Right renal pelvis (tissue), 4 donors: ENCODE results near the gene MRPS7. TPM values are rescaled to one million over a fixed set of nuclear protein-coding genes. Genes with fewer than 3 reads are reported as not detected.

ENCODE experiments used
- DNase-seq, 4 donors: peaks; one replicate each; pipeline ENCODE4 v3.0.0-alpha.2; 2013; ENCODE audit warnings: low read depth in 4 of 4, low spot score in 3 of 4, missing footprints in 1 of 4
- polyA plus RNA-seq, 4 donors: library from polyadenylated mRNA; unstranded; fragments of 120-200 nt; gene quantifications; one replicate each; pipeline ENCODE4 v1.2.1, GENCODE V29; 2013; ENCODE audit not compliant: insufficient read length in 4 of 4

The MRPS7 gene
- polyA plus RNA-seq, 4 donors = 72.5 to 80.2 (median 76.1) TPM

DNA sequence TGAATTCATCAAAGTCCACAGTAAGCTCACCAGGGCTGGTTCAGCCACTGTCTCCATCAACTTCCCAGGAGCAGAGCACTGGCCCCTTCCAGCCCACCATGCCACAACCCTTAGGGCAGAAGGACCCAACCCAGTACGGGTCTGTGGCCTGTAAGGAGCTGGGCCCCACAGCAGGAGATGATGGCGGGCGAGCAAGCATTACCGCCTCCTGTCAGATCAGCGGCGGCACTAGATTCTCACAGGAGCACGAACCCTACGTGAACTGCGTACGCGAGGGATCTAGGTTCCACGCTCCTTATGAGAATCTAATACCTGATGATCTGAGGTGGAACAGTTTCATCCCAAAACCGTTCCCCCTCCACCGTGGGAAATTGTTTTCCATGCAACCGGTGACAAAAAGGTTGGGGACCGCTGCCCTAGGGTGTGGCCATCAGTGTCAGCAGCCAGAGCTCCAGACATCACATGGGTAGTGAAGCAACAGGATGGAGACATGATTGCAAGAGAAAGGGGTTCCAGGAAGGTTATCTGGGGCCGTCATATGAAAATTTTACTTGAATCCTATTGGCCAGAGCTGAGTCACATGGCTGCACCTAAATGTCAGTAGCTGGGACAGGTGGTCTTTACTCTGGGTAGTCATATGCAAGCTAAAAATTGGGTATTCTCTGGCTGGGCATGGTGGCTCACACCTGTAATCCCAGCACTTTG, 40.0 kb downstream of the MRPS7 start:
- DNase-seq = no peak

DNA sequence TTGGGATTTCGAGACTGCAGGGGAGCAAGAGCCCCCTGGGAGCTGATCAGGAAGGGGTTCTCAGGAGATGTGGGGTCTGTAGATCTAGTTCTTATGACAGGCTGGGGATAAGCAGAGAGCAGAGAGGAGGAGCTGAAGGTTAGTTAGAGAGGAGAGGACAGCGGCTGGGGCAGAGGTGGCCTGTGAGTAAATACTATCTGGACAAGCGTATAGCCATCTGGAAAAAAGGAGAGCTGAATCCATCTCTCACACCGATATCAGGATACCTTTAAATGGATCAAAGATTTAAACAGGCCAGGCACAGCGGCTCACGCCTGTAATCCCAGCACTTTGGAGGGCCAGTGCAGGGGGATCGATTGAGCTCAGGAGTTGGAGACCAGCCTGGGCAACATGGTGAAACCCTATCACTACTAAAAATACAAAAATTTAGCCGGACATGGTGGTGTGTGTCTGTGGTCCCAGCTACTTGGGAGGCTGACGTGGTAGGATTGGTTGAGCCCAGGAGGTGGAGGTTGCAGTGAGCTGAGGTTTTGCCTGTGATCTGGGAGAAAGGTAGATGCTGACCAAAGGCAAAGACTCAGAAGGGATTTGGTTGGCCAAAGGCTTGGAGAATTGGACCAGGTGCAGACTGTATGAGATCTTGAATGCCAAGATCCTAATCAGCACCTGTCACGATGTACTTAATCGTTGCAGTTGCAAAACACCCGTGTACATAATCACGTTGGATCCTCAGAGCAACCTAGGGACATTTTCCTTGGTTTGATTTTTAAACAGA, 46.5 kb downstream of the MRPS7 start:
- no peak for DNase-seq

DNA sequence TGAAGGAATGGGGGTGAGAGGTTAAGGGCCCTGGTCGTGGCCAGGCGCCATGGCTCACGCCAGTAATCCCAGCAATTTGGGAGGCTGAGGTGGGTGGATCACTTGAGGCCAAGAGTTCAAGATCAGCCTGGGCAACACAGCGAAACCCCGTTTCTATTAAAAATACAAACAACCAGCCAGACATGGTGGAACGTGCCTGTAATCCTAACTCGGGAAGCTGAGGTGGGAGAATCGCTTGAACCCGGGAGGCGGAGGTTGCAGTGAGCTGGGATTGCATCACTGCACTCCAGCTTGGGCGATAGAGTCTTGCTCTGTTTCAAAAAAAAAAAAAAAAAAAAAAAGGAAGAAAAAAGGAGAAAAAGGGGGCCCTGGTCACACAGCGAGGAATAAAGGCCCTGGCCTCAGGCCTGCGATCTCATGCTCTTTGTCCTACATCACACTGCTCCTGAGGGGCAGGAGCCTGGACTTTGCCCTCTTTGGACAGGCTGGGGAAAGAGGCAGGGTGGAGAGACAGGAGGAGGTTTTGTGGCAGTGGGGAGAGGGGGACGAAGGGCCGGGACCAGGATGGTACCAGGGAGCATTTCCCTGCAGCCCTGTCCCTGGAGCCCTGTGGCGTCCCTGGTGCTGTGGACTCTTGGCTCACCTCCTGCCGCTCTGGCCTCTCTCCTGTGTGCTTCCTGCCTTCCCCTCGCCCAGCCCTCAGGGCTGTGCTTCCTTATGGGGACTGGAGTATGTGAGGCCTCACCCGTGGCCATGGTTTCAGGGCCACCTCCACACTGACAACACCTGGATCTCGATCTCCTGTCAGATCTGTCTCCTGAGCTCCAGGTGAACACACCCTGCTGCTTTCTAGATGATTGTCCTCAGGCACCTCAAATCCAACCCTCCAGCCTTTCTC, 47.3 kb downstream of the MRPS7 start:
- no peak for DNase-seq

DNA sequence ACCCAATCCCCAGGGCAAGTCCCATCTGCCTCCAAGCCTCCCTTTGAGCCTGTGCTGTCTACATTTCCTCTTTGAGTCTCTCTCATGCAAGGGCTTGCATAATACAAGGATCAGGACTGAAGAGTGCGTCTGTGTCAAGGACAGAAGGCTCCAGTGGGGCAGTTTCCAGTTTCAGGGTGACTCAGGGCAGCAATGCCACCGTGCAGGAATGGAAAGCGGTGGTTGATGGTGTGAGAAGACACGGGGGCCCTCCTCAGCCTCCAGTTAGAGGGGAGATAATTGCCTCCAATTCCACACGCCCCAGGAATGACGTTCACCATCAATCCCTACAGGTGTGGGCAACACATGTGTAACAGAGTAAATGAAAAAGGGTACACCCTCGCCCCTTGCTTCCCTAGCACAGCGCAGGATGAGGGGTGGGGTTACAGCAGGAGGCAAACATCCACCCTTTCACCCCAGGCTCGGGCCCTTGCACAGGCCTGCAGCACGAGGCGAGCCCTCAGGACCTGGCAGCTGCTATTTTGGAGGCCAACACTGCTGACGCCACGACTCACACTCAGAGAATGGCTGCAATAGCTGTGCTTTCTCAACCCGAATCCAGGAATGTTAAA, 52.4 kb downstream of the MRPS7 start:
- DNase-seq = no peak

DNA sequence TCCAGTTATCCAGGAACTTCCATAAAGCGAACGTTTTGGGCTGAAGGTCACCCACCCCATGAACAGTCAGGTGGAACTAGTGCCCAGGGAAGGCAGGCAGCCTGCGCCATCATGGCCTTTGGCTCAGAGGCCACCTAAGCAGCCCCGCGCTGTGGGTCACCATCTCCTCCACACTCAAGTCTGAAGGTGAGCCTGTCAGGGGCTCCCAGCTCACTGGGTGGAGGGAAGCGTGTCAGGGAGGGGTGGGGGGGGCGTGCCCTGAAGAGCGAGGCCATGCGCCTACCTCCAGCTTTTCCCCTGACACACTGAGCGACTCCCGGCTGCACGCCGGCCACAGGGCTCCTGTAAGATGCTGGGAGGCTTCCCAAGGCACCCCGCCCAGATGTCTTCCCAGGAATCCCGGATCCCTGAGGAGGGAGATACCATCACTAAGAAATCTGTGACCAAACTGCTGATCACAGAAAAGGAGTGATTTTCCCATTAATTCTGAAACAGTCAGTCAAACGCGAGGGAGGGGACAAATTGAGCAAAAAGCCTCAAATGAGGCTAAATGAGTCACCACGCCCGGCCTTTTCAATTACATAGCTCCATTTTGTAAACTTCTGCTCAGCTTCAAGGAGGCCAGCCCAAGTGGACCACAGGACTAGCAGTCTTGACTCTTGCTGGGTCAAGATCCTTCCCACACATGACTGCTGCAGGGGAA, 54.0 kb downstream of the MRPS7 start:
- DNase-seq = no peak

Other genes starting within 250 kb of the MRPS7 start
- gene MRPL58, start 249.2 kb upstream of the MRPS7 start, polyA plus RNA-seq = 10 to 100 TPM; 26.4 to 29.6 (median 27.7) TPM
- gene ATP5PD, start 214.9 kb upstream of the MRPS7 start, polyA plus RNA-seq = 100 to 1,000 TPM; 323 to 364 (median 341) TPM
- 10 to 100 TPM; 32.8 to 35.4 (median 33.8) TPM for gene KCTD2, start 214.7 kb upstream of the MRPS7 start, polyA plus RNA-seq
- 10 to 100 TPM; 24.1 to 32.3 (median 27.8) TPM for gene SLC16A5, start 173.9 kb upstream of the MRPS7 start, polyA plus RNA-seq
- gene ARMC7, start 151.9 kb upstream of the MRPS7 start, polyA plus RNA-seq = 10 to 100 TPM; 16.0 to 19.4 (median 18.2) TPM
- 10 to 100 TPM; 46.0 to 72.2 (median 49.5) TPM for gene NT5C, start 130.1 kb upstream of the MRPS7 start, polyA plus RNA-seq
- 100 to 1,000 TPM in 1 of 4 donors, 10 to 100 TPM in 3; 84.2 to 116 (median 88.5) TPM for gene JPT1, start 107.4 kb upstream of the MRPS7 start, polyA plus RNA-seq
- gene SUMO2, start 78.9 kb upstream of the MRPS7 start, polyA plus RNA-seq = 100 to 1,000 TPM; 680 to 843 (median 799) TPM
- 10 to 100 TPM; 59.2 to 65.3 (median 61.4) TPM for gene NUP85, start 56.2 kb upstream of the MRPS7 start, polyA plus RNA-seq
- 10 to 100 TPM; 35.7 to 48.9 (median 41.0) TPM for gene GGA3, start 273 bp upstream of the MRPS7 start, polyA plus RNA-seq
- 10 to 100 TPM; 21.0 to 24.6 (median 22.9) TPM for gene MIF4GD, start 9.4 kb downstream of the MRPS7 start, polyA plus RNA-seq
- 1 to 10 TPM; 6.9 to 8.3 (median 7.5) TPM for gene SLC25A19, start 27.6 kb downstream of the MRPS7 start, polyA plus RNA-seq
- gene GRB2, start 143.8 kb downstream of the MRPS7 start, polyA plus RNA-seq = 100 to 1,000 TPM in 3 of 4 donors, 10 to 100 TPM in 1; 99.6 to 118 (median 110) TPM
- gene TMEM94, start 194.8 kb downstream of the MRPS7 start, polyA plus RNA-seq = 10 to 100 TPM; 77.7 to 99.0 (median 81.1) TPM